Liver (tissue), 3 donors: ENCODE results near the gene PIGM.

ENCODE experiments used
- JUND ChIP-seq, 2 donors: IDR thresholded peaks; 2 replicates each; pipeline ENCODE4 v1.6.1; 2016; ENCODE audit warnings: antibody characterized with exemption in 2 of 2
- RAD21 ChIP-seq, 2 donors: IDR thresholded peaks; 2 replicates each; pipeline ENCODE4 v1.6.1; 2016; ENCODE audit warnings: antibody characterized with exemption in 2 of 2, mild to moderate bottlenecking in 2 of 2
- RXRA ChIP-seq, 2 donors: IDR thresholded peaks; 2 replicates each; pipeline ENCODE4 v1.6.1; 2017 to 2018; ENCODE audit warnings: antibody characterized with exemption in 2 of 2, mild to moderate bottlenecking in 1 of 2
- SP1 ChIP-seq: IDR thresholded peaks from 2 replicates; pipeline ENCODE4 v1.6.1; 2018; ENCODE audit warnings: antibody characterized with exemption, mild to moderate bottlenecking
- YY1 ChIP-seq: IDR thresholded peaks from 2 replicates; pipeline ENCODE4 v1.6.1; 2016; ENCODE audit warnings: antibody characterized with exemption, mild to moderate bottlenecking
- ZBTB33 ChIP-seq: IDR thresholded peaks from 2 replicates; pipeline ENCODE4 v1.6.1; 2016; ENCODE audit warnings: antibody characterized with exemption
- TF ChIP-seq, protein P1 (sequence below): fragments of 150-350 bp; IDR thresholded peaks from 2 replicates; pipeline ENCODE4 v1.5.1; 2017; ENCODE audit warnings: improper control_type of control experiment, low read depth, low read length; ENCODE audit not compliant: missing input control
- TF ChIP-seq, protein P2 (sequence below): IDR thresholded peaks from 2 replicates; pipeline ENCODE4 v1.6.1; 2016; ENCODE audit warnings: antibody characterized with exemption
- donor health status: healthy.
- donor health status: healthy.

DNA sequence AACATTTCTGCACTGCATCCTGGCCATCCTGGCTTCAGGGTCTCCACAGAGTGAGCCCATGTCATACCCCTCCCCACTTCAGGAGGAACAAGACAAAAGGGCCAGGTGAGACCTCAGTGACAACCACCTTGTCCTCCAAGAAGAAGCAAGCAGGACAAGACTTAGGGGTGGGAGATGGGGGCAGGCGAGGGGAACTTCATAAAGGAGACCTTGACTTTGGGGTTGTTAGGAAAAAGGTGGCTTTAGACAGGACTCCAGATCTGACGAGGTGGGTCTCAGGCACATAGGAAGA is 53.7 kb downstream of the PIGM start:
- TF ChIP-seq, protein P1, sequence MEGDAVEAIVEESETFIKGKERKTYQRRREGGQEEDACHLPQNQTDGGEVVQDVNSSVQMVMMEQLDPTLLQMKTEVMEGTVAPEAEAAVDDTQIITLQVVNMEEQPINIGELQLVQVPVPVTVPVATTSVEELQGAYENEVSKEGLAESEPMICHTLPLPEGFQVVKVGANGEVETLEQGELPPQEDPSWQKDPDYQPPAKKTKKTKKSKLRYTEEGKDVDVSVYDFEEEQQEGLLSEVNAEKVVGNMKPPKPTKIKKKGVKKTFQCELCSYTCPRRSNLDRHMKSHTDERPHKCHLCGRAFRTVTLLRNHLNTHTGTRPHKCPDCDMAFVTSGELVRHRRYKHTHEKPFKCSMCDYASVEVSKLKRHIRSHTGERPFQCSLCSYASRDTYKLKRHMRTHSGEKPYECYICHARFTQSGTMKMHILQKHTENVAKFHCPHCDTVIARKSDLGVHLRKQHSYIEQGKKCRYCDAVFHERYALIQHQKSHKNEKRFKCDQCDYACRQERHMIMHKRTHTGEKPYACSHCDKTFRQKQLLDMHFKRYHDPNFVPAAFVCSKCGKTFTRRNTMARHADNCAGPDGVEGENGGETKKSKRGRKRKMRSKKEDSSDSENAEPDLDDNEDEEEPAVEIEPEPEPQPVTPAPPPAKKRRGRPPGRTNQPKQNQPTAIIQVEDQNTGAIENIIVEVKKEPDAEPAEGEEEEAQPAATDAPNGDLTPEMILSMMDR: no peak
- TF ChIP-seq ZBTB33 (no peak), RXRA (IDR thresholded peaks at IDR 0.05) (no peak), JUND (IDR thresholded peaks at IDR 0.05) (no peak), YY1 (no peak), SP1 (no peak), RAD21 (IDR thresholded peaks at IDR 0.05) (no peak)
- TF ChIP-seq, protein P2, sequence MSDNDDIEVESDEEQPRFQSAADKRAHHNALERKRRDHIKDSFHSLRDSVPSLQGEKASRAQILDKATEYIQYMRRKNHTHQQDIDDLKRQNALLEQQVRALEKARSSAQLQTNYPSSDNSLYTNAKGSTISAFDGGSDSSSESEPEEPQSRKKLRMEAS: no peak
